GM21526 (cell line): ENCODE measurements around the gene PARVB.

Source experiments
- ATAC-seq: cut with Tn5 transposase; IDR thresholded peaks from one replicate; pipeline ENCODE4 v1.9.1; 2021; ENCODE audit warnings: moderate library complexity; ENCODE audit not compliant: unreplicated experiment, low FRiP score

The PARVB gene

DNA sequence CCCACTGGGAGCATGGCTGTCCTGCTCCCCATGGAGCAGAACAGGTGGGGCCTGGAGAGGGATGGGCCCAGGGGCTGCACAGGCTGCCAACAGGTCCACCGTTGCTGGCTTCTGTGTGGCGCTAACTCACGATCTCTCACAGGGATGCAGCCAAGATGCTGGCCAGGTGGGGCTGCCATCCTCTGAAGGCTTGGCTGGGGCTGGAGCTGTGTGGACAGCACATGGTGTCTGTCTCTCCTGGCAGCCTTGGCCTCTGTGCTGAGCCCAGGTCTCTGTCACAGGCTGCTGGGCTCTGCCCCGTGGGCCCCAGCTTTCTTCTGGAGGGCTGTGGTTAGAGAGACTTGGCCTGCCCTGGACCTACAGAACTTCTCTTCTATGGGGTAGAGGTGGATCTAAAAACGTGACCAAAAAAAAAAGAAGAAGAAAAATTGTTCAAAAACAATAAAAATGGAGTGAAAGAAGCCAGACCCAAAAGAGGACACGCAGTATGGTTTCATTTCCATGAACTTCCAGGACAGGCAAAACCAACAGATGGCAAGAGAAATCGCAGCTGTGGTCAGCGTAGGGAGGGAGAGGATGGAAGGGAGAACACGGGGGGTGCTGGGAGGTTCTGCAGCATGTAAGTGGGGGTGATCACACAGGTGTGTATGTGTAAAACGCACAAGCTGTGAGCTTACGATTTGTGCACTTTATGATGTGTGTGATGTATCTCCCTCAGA lies 168.9 kb downstream of the PARVB start:
- no peak for ATAC-seq

DNA sequence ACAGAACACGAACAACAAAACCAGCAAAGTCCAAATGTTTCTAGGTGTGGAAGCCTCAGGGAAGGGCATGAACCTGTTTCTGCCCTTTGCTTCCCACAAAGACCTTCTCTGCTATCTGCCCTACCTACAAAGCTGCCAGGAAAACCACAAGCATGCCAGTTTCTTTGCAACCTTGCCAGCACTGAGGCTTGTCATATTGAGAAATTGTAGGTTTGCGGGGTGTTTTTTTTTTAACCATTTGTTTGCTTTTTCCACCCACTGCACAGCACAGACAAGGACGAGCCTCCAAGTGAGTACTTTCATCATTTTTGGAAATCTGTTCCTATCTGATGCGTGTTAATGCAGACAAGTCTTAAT lies 169.4 kb downstream of the PARVB start:
- no peak for ATAC-seq

DNA sequence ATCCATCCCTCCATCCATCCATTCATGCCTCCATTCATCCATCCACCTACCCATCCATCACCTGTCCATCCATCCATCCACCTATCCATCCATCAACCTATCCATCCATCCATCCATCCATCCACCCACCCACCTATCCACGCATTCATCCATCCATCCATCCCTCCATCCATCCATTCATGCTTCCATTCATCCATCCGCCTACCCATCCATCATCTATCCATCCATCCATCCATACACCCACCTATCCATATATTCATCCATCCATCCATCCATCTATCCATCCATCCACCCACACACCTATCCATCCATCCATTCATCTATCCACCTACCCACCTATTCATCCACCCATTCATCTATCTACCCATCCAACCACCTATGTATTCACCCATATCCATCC lies 170.5 kb downstream of the PARVB start:
- no peak for ATAC-seq

DNA sequence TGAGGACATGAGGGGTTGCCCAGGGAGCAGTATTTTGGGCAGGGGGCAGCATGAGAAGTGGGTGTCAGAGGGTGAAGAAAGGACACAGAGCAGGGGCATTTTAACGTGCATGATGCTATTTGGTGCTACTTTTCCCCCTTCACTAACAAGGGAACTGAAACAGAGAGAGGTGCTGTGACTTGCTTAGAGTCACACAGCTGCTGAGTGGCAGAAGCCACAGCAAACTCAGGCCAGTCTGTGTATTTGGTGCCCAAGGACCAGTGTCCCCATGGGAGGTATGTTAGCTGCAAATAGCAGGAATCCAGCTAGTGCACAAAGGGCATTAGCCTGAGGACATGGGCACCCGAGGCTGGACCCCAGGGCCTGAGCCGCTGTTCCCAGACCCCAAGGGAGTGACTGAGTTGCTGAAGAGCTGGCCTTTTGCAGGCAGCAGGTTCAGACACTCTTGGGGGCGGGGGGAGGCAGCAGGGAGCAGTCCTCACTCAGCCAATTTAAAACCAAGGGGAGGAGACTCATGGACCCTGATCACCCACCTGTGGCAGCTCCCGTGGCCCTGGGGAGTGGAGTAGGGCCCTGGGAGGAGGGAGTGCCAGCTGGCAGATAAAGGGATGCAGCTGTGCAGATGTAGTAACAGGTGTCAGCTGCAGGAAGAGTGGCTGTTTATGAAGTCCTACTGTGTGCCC lies 171.2 kb downstream of the PARVB start:
- ATAC-seq, result no peak

DNA sequence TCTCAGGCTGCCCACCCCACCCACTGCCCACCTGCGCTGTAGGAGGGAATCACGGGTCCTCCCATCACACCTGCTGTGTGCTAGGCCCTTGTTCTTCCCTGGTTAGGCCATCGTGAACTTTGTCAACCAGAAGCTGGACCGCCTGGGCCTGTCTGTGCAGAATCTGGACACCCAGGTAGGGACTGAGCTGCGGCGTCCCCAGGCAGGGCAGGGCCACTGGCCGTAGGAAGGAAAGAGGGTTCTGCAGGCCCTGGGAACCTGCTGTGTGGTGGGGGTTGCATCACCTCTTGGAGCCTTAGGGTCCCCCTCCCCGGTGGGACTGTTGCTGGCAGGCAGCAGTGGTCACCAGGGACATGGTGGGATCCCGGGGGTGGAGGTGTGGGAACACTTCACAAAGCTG lies 172.1 kb downstream of the PARVB start:
- ATAC-seq, result no peak

DNA sequence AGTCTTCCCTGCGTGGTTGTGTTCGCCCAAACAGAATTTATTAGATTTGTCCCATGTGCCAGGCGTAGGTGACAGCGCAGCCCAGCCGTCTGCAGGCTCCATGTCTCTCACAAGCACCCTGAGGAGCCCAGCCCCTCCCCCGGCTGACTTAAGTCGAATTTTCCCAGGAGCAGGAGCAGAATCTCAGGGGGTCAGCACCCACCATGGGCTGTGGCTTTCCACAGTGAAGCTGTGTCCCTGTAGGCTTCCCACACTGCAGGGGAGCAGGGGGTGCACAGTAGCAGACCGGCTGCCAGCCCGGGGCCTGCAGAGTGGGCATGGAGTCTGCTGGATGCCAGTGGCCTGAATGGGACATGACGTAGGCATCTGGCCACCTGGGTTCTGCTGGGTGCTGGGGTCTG lies 172.6 kb downstream of the PARVB start:
- no peak for ATAC-seq

DNA sequence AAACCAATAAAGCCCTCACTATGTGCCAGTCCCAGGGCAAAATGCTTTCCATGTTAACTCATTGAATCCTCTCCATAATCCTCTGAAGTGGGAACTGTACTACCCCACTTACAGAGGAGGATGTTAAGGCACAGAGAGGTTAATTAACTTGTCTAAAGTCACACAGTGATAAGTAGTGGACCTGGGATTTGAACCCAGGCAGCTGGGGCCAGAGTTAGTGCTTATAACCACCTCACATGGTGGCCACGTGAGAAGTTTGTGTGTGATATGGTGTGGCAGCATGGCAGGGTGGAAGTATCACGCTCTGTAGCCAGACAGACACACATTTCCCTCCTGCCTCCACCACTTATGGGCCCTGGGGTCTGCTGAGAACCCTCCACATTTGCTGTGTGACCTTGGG lies 173.2 kb downstream of the PARVB start:
- no peak for ATAC-seq

DNA sequence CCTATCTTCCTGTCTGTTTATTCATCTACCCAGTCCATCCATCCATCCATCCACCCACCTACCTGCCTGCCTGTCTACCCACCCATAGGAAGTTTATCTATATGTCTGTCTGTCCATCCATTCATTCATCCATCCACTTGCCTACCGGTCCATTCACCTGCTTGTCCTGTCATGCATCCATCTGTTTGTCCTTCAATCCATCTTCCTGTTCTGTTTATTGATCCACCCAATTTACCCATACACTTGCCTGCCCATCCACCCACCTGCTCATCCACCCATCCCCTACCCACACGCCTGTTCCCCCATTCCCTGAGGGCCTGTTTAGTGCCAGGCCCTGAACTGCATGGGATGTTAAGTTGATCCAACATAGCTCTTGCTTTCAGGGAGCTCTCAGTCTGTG lies 175.1 kb downstream of the PARVB start:
- no peak for ATAC-seq

DNA sequence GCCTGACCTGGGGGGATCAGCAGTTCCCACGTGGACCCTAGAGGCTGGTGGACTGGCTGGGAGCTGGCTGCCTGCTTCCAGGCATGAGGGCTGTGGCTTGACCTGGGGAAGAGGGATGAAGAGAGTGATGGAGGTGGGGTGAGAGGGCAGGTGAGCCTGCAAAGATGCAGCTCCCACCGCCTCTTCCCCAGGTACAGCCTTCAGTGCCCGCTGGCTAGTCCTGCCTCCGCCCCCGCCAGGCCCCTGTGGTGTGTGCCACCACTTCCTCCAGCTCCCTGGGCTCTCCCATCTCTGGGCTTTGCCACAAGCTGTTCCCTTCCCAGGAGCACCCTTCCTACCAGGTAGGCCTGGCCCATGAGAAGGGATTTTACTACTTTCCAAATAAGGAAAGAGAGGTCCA lies 175.8 kb downstream of the PARVB start:
- ATAC-seq, result no peak

DNA sequence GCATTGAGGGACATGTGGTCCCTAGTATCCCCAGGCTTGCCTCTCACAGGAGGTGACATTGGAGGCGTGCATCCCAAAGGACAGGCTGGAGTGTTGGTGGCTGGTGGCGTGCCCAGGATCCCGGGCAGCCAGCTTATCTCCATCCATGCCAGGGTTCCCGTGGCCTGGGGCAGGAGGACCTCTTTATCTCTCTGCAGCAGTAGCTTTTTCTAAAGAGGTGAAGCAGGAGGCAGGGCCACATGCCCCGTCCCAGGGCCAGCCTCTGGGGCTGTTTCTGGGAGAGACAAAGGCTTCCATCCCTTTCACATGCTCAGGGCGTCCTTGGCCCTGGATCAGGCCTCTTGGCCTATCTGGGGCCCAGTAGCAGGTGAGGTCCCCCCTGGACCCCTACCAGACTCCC lies 176.3 kb downstream of the PARVB start:
- no peak for ATAC-seq

DNA sequence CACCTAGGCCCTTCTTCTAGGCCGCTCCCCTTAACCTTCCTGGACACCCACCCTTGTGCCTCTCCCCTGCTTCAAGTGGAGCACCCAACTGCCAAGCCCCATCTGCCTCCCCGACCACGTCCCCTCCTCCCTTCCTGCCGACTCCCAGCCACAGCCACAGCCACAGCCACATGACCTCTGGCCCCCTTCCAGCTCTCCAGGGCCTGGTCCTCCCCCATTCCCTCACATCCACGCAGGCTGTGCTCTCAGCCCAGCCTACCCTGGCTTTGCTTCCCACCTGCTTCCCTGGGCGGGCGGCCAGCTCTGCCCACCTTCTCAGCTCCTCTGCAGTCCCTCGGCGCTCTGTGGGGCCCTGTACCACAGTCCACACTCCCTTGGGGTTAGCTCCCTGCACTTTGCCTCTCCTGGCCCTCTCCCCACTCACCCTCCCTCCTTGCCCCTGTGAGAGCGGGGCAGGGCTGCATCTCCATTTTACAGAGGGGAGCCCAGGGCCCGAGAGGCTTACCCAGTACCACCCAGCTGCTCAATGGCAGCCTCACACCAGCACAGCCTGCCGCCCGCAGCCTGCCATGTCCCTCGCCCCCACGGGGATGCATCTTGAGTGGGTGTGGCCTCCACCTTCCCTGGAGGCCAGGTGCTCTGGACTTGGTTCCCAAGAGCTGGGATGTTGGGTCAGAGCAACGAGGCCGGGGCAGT lies 176.9 kb downstream of the PARVB start:
- no peak for ATAC-seq

DNA sequence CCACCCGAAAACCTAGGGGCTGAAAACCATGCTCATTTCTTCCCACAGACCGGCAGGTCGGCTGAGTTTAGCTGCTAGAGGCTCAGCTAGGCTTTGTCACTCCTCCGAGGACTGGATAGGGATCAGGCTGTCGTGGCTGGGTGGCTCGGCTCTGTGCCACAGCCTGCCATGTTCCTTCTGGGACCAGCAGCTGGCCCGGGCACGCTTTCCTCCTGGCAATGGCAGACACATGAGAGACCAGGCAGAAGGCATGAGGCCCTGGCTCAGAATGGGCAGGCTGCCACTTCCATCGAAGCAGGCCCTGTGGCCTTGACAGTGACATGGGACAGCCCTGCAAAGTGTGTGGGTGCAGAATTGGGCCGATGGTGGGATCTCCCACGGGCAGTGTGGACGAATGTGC lies 177.6 kb downstream of the PARVB start:
- ATAC-seq, result no peak

DNA sequence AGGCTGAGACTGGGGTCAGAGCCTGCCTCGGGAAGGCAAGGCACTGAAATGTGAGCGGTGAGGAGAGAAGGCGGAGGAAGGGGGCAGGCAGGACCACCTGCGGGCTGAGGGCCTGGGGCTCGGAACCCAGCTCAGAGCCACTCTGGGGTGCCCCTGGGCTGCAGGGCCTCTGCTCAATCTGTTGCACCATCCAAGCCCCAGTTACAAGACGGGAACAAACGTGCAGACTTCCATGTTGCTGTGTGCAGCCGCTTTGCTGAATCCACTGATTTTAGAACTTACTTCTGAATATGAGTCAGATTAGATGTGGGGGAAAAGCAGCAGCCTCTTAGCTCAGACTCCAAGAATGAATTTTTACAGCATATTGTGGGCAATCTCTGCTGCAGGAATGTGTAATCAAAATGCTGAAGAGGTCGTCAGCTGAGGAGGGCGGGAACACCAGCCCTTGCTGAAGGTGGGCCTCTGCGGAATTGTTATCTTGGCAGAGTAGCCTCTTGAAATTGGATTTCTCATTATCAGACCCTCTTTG lies 178.2 kb downstream of the PARVB start:
- ATAC-seq, result no peak

DNA sequence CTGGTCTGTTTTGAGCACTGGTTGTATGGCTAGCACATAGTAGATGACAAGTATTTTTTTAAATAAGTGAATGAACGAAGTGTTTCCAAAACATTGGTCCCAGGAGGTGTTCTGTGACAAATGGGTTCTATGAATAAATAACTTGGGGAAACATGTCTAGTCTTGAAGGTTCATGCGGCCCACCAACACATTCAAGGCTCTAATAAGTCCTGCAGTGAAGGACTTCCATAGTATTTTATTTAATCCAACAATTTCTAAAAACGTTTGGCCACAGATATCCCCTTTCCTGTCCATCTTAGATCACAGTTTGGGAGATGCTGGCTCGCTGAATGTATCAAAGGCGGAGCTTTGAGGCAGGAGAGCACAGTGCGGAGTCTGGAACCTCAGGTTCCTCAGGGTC lies 179.1 kb downstream of the PARVB start:
- no peak for ATAC-seq

DNA sequence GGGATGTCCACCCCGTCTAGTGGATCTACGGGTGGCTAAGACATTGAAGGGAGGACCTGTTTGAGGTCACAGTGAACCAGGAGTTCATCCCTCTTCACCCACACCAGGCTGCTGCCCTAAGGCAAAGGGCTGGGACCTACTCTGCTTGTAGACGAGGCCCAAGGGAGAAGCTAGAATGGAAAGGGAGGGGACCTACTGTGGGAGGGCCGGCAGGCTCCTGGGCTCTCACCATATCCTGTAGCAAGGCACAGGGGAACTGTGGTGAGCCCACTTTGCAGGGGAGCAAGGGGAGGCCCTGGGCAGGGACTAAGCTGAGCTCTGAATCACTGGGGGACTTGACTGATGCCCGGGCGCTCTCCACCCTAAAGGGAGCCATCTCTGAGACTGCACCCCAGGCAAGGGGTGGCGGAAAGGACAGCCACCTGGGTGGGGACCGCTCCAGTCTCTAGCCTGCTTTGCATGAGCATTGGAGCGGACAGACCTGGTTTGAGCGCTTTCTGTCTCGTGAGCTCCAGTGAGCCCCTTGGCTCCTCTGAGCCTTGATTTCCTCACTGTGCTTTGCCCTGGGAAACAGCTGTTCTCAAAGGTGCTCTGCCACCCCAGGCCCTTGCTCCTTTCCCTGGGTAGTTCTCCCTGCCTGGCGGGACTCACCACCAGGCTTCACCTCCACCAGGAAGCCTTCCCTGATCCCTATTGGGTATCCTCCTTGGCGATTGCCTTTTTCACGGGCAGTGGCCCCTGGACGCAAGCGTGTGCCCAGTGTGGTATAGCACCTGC lies 180.8 kb downstream of the PARVB start:
- no peak for ATAC-seq

DNA sequence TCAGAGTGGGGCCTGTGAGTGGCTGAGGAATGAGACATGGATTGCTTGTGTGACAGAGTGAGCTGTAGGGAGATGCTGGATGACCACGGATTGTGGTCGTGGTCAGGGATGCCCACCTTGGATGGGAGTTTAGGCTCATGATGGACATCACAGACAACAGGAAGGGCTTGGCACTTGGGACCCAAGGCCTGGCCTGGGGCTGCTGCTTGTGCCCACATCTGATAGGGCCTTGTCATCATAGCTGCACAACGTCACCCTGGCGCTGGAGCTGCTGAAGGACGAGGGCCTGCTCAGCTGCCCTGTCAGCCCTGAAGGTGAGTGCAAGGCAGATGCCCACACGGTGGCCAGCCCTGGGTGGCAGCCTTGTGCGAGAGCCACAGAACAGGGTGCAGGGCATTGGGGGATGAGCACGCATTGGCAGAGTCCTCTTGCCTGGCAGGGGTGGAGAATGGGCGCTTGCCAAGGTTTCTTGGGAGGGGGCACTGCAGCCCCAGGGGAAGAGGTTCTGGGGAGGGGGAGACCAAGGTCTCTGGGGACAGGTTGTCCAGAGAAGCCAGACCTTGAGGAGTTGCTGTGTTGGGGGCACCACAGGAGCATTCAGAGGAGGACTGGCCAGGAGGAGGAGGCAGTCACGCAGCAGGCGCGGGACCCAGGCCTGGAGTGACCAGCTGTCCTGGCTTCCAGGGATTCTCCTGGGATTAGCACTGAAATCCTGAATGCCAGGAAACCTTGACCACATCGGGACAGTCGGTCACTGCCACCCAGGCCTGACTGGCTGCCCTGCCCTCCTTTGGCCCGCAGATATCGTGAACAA lies 181.6 kb downstream of the PARVB start:
- ATAC-seq, result no peak

DNA sequence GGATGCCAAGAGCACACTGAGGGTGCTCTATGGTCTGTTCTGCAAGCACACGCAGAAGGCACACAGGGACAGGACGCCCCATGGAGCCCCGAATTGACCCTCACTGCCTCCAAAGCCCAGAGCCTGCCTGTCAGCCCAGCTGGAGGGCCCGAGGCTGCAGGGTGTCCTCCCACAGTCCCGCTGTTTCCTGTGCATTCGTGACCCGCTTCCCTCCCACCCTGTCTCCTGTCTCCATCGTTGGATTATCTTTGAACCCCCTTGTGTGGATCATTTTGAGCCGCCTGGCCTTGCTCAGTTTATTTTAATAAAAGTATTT lies 182.2 kb downstream of the PARVB start:
- no peak for ATAC-seq

DNA sequence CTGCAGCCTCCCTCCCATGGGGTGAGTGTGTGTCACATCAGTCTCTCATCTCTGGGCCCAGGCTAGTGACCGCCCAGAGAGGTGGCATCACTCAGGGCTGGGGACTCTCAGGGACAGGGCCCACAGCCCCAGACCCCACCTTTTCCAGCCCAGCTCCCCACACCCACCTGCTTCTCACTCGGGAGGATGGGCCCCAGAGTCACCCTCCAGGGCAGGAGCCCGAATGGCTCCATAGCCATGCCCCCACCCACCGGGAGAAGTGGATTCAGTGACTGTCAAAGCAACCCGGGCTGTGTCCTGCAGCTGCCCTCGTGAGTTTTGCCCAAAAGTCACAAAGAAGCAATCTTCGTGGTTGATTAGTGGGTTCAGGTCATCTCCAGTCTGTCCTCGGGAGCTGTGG lies 182.6 kb downstream of the PARVB start:
- ATAC-seq, result no peak

DNA sequence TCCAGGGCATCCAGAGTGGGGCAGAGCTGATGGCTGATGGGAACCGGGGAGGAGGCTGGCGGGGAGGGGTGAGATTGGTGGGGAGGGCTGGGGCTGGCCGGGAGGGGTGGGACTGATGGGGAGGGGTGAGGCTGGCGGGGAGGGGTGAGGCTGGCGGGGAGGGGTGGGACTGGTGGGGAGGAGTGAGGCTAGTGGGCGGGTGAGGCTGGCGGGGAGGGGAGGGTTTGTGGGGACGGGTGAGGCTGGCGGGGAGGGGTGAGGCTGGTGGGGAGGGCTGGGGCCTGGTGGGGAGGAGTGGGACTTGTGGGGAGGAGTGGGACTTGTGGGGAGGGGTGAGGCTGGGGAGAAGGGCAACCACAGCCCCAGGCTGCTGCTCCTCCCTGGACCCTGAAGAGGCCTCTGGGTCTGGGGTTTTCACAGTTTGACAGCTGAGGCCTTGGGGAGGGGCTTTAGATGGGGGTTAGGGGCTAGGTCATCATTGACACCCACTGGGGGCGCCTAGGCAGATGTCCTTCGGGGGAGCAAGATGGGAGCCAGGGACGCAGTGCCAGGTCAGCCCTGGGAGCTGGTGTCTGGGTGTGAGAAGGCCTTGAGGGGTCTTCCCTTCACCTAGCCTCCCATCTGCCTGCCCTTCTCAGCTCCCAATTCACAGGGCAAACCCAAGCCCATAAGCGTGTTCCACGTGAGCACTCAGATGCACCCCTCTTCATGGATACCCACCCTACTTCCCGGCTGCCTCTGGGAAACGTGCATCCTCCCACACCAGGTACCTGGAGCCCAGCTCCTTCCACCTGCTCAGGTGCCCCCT lies 183.3 kb downstream of the PARVB start:
- ATAC-seq, result no peak

DNA sequence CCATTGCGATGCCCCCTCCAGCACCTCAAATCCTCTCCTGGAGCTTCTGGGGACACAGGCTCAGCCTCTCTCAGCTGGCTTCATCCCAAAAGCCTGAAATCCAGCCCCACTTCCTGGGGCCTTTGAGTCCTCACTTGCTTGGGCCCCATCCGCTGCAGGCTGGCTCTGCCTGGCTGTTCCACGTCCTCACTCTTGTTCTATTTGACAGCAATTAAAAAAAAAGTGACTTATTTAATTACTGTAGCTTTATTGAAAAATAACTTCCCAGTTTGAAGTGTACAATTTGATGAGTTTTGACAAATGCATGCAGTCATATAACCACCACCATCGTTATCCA lies 183.8 kb downstream of the PARVB start:
- ATAC-seq, result no peak
